Lower leg skin (tissue), 3 donors: ENCODE data around the gene MRPL10.

Source experiments
- CTCF ChIP-seq, 3 donors: fragments of 450-650 bp; IDR thresholded peaks; one replicate each; pipeline ENCODE4 v1.5.1; 2016; ENCODE audit warnings: antibody characterized with exemption in 3 of 3, mild to moderate bottlenecking in 3 of 3, moderate library complexity in 2 of 3
- POLR2A ChIP-seq, 2 donors: fragments of 450-650 bp; IDR thresholded peaks; one replicate each; pipeline ENCODE4 v1.6.1; 2016 to 2017; ENCODE audit warnings: antibody characterized with exemption in 2 of 2, mild to moderate bottlenecking in 1 of 2, moderate library complexity in 1 of 2

DNA sequence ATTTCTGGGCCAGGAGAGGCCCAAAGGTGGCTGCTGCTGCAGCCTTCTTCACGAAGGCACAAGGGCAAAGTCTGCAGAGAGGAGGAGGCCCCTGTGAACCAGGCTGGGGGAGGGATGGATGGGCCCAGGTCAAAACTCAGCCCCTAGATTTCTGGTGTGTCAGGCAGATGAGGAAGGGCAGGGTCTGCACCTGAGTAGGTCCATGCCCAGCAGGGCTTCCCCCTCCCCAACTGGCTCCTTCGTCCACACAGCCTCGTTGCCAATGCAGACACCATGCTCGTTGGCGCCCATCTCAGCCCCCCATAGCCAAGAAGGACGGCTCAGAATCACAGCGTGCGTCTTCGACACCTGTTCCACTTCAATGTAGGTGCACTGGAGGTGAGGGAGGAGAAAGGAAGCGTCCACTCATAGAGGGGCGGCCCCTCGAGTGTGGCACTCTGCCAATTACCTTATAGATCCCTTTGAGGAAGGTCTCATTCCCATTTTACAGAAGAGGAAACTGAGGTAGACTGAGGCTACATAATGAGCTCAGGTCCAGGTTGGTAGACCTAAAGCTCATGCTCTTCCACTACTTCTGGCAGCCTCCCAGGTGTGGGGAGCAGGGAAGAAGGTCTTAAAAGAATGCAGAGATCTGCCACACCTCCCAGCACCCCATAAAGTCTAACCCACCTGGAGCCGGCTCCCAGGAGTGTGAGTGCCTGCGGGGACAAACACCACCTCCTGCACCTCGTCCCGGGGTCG is 8.8 kb upstream of the MRPL10 start:
- no peak for TF ChIP-seq POLR2A (IDR thresholded peaks at IDR 0.05)
- TF ChIP-seq CTCF (IDR thresholded peaks at IDR 0.05), result no peak
